Measurements from ENCODE around the gene CFAP97. TPM values are rescaled to one million over a fixed set of nuclear protein-coding genes. Genes with fewer than 3 reads are reported as not detected.
"Not testable (repeated sequence)": the region's sequence is repeated elsewhere in the genome, so short reads cannot be mapped to it uniquely, and the experiment has no call there.

Gene CFAP97
- total RNA-seq, 2 donors from 2014 or later: 27.6 to 42.2 TPM

GRCh38 chr4:185139736-185140135 lies 64.1 kb downstream of the CFAP97 start:
- ATAC-seq (no peak), DNase-seq (ENCODE audit: low spot score in 2 of 2) (no peak)
- H3K27ac Mint-ChIP-seq: no peak overlapping the region
- peaks cover 0 to 5% of the 10 kb centered on the region in 2 donors for H3K36me3 Mint-ChIP-seq
- H3K9me3 Mint-ChIP-seq: no peaks in the 10 kb centered on the region

- no peak for DNase-seq (ENCODE audit: low spot score in 2 of 2)
- no peak for ATAC-seq
- Mint-ChIP-seq H3K36me3 (no peaks in the 10 kb centered on the region), H3K27ac (no peak overlapping the region), H3K9me3 (no peaks in the 10 kb centered on the region)
Observed at GRCh38 chr4:185138161-185138560, 65.6 kb downstream of the CFAP97 start.

- Mint-ChIP-seq H3K9me3 (no peaks in the 10 kb centered on the region), H3K36me3 (no peaks in the 10 kb centered on the region)
- no peak for ATAC-seq
Observed at GRCh38 chr4:185137233-185137925, 66.4 kb downstream of the CFAP97 start.

GRCh38 chr4:185134307-185134869 lies 69.4 kb downstream of the CFAP97 start:
- H3K27ac Mint-ChIP-seq: no peak overlapping the region
- H3K9me3 Mint-ChIP-seq: no peaks in the 10 kb centered on the region
- DNase-seq (ENCODE audit: low spot score in 2 of 2) (no peak), ATAC-seq (peak; percentile 37 to 70)
- no peaks in the 10 kb centered on the region for H3K36me3 Mint-ChIP-seq

More at GRCh38 chr4:185137233-185137925, 66.4 kb downstream of the CFAP97 start:
- DNase-seq (ENCODE audit: low spot score in 2 of 2): no peak
- H3K27ac Mint-ChIP-seq: no peak overlapping the region

GRCh38 chr4:185128272-185129119 lies 75.3 kb downstream of the CFAP97 start:
- DNase-seq (ENCODE audit: low spot score in 2 of 2): peak in 1 of 2 donors; percentile 31
- no peaks in the 10 kb centered on the region for H3K9me3 Mint-ChIP-seq
- peak; percentile 71 to 80 for ATAC-seq
- H3K36me3 Mint-ChIP-seq: no peaks in the 10 kb centered on the region
- no peak overlapping the region for H3K27ac Mint-ChIP-seq

- ATAC-seq: peak; percentile 17 to 29
- Mint-ChIP-seq H3K36me3 (no peaks in the 10 kb centered on the region), H3K9me3 (no peaks in the 10 kb centered on the region), H3K27ac (no peak overlapping the region)
- DNase-seq (ENCODE audit: low spot score in 2 of 2): no peak
Observed at GRCh38 chr4:185127021-185127925, 76.5 kb downstream of the CFAP97 start.

- Mint-ChIP-seq H3K27ac (no peak overlapping the region), H3K36me3 (no peaks in the 10 kb centered on the region), H3K9me3 (no peaks in the 10 kb centered on the region)
- DNase-seq (ENCODE audit: low spot score in 2 of 2): no peak
- ATAC-seq: no peak
Observed at GRCh38 chr4:185124006-185124405, 79.8 kb downstream of the CFAP97 start.

GRCh38 chr4:185122681-185123345 lies 81.0 kb downstream of the CFAP97 start:
- no peak overlapping the region for H3K27ac Mint-ChIP-seq
- no peak for DNase-seq (ENCODE audit: low spot score in 2 of 2)
- no peaks in the 10 kb centered on the region for H3K9me3 Mint-ChIP-seq
- no peak for ATAC-seq
- no peaks in the 10 kb centered on the region for H3K36me3 Mint-ChIP-seq

GRCh38 chr4:185120631-185120946 lies 83.2 kb downstream of the CFAP97 start:
- Mint-ChIP-seq H3K27ac (no peak overlapping the region), H3K9me3 (no peaks in the 10 kb centered on the region), H3K36me3 (no peaks in the 10 kb centered on the region)
- ATAC-seq: no peak
- DNase-seq (ENCODE audit: low spot score in 2 of 2): no peak

- no peak for DNase-seq (ENCODE audit: low spot score in 2 of 2)
- no peaks in the 10 kb centered on the region for H3K36me3 Mint-ChIP-seq
- H3K27ac Mint-ChIP-seq: no peak overlapping the region
- ATAC-seq: no peak
- H3K9me3 Mint-ChIP-seq: no peaks in the 10 kb centered on the region
Observed at GRCh38 chr4:185119927-185120630, 83.7 kb downstream of the CFAP97 start.

- not testable (repeated sequence) for DNase-seq (ENCODE audit: low spot score in 2 of 2); H3K9me3 Mint-ChIP-seq; H3K27ac Mint-ChIP-seq; H3K36me3 Mint-ChIP-seq; ATAC-seq
Observed at GRCh38 chr4:185119467-185119866, 84.3 kb downstream of the CFAP97 start.

GRCh38 chr4:185118876-185119275 lies 84.9 kb downstream of the CFAP97 start:
- ATAC-seq (no peak), DNase-seq (ENCODE audit: low spot score in 2 of 2) (no peak)
- H3K36me3 Mint-ChIP-seq: no peaks in the 10 kb centered on the region
- H3K27ac Mint-ChIP-seq: no peak overlapping the region
- H3K9me3 Mint-ChIP-seq: no peaks in the 10 kb centered on the region

- DNase-seq (ENCODE audit: low spot score in 2 of 2) (no peak), ATAC-seq (no peak)
- Mint-ChIP-seq H3K27ac (no peak overlapping the region), H3K9me3 (no peaks in the 10 kb centered on the region), H3K36me3 (no peaks in the 10 kb centered on the region)
Observed at GRCh38 chr4:185117300-185117934, 86.4 kb downstream of the CFAP97 start.

GRCh38 chr4:185115827-185116232 lies 88.0 kb downstream of the CFAP97 start:
- Mint-ChIP-seq H3K27ac (no peak overlapping the region), H3K36me3 (no peaks in the 10 kb centered on the region), H3K9me3 (no peaks in the 10 kb centered on the region)
- no peak for DNase-seq (ENCODE audit: low spot score in 2 of 2)
- no peak for ATAC-seq

- Mint-ChIP-seq H3K9me3 (no peaks in the 10 kb centered on the region), H3K27ac (no peak overlapping the region)
Observed at GRCh38 chr4:185113340-185113739, 90.5 kb downstream of the CFAP97 start.

More at GRCh38 chr4:185113340-185113739, 90.5 kb downstream of the CFAP97 start:
- no peaks in the 10 kb centered on the region for H3K36me3 Mint-ChIP-seq
- ATAC-seq: no peak
- DNase-seq (ENCODE audit: low spot score in 2 of 2): no peak
